Liver (tissue), 9 donors: ENCODE measurements around the gene CRK. TPM values are rescaled to one million over a fixed set of nuclear protein-coding genes. Genes with fewer than 3 reads are reported as not detected.

ENCODE experiments used
- DNase-seq: peaks from one replicate; pipeline ENCODE4 v3.0.0-alpha.2; 2017; ENCODE audit warnings: low spot score
- H3K27ac ChIP-seq, 2 donors: one replicate each; pipeline ENCODE4 v1.7.0; 2013; ENCODE audit warnings: inconsistent platforms in 2 of 2, low read length in 2 of 2, control low read depth in 1 of 2, low read depth in 1 of 2, mild to moderate bottlenecking in 1 of 2
- H3K27me3 ChIP-seq, 4 donors: one replicate each; pipeline versions ENCODE4 v1.6.1 to v1.7.0; 2013; ENCODE audit warnings: low read length in 3 of 4, inconsistent platforms in 1 of 4, mild to moderate bottlenecking in 1 of 4, moderate library complexity in 1 of 4; ENCODE audit not compliant: control insufficient read depth in 4 of 4, insufficient read depth in 4 of 4
- H3K36me3 ChIP-seq, 4 donors: one replicate each; pipeline versions ENCODE4 v1.6.1 to v1.7.0; 2013; ENCODE audit warnings: low read length in 3 of 4, mild to moderate bottlenecking in 3 of 4, low read depth in 1 of 4, moderate library complexity in 1 of 4; ENCODE audit not compliant: control insufficient read depth in 4 of 4, insufficient read depth in 3 of 4
- H3K4me1 ChIP-seq, 4 donors: one replicate each; pipeline versions ENCODE4 v1.6.1 to v1.7.0; 2013; ENCODE audit warnings: low read length in 3 of 4, mild to moderate bottlenecking in 3 of 4, moderate library complexity in 1 of 4; ENCODE audit not compliant: control insufficient read depth in 4 of 4, insufficient read depth in 4 of 4
- H3K4me3 ChIP-seq, 3 donors: one replicate each; pipeline versions ENCODE4 v1.6.1 to v1.7.0; 2013; ENCODE audit warnings: low read length in 3 of 3, control low read depth in 1 of 3, low read depth in 1 of 3, mild to moderate bottlenecking in 1 of 3
- H3K9ac ChIP-seq, 2 donors: one replicate each; pipeline ENCODE4 v1.7.0; 2013; ENCODE audit warnings: low read length in 2 of 2, mild to moderate bottlenecking in 2 of 2, moderate library complexity in 2 of 2, control low read depth in 1 of 2, low read depth in 1 of 2
- H3K9me3 ChIP-seq, 4 donors: one replicate each; pipeline versions ENCODE4 v1.6.1 to v1.7.0; 2013; ENCODE audit warnings: low read length in 3 of 4; ENCODE audit not compliant: control insufficient read depth in 4 of 4
- EGR1 ChIP-seq, 2 donors: IDR thresholded peaks; 2 replicates each; pipeline ENCODE4 v1.6.1; 2016 to 2018; ENCODE audit warnings: antibody characterized with exemption in 2 of 2, low read depth in 2 of 2
- FOXA1 ChIP-seq: IDR thresholded peaks from 2 replicates; pipeline ENCODE4 v1.6.1; 2016; ENCODE audit warnings: antibody characterized with exemption
- GABPA ChIP-seq, 2 donors: IDR thresholded peaks in 1 of 2; conservative IDR thresholded peaks in 1 of 2; 2 replicates each; pipeline ENCODE4 v1.6.1; 2016; ENCODE audit warnings: antibody characterized with exemption in 2 of 2, mild to moderate bottlenecking in 1 of 2, moderate library complexity in 1 of 2
- HNF4A ChIP-seq, 2 donors: conservative IDR thresholded peaks; 2 replicates each; pipeline ENCODE4 v1.6.1; 2016; ENCODE audit warnings: antibody characterized with exemption in 2 of 2, mild to moderate bottlenecking in 2 of 2
- HNF4G ChIP-seq: IDR thresholded peaks from 2 replicates; pipeline ENCODE4 v1.6.1; 2016; ENCODE audit warnings: antibody characterized with exemption
- JUND ChIP-seq, 2 donors: IDR thresholded peaks; 2 replicates each; pipeline ENCODE4 v1.6.1; 2016; ENCODE audit warnings: antibody characterized with exemption in 2 of 2
- NR2F2 ChIP-seq: IDR thresholded peaks from 2 replicates; pipeline ENCODE4 v1.6.1; 2016; ENCODE audit warnings: antibody characterized with exemption
- RAD21 ChIP-seq, 2 donors: IDR thresholded peaks; 2 replicates each; pipeline ENCODE4 v1.6.1; 2016; ENCODE audit warnings: antibody characterized with exemption in 2 of 2, mild to moderate bottlenecking in 2 of 2
- RXRA ChIP-seq, 2 donors: IDR thresholded peaks; 2 replicates each; pipeline ENCODE4 v1.6.1; 2017 to 2018; ENCODE audit warnings: antibody characterized with exemption in 2 of 2, mild to moderate bottlenecking in 1 of 2
- SP1 ChIP-seq: IDR thresholded peaks from 2 replicates; pipeline ENCODE4 v1.6.1; 2018; ENCODE audit warnings: antibody characterized with exemption, mild to moderate bottlenecking
- TAF1 ChIP-seq: conservative IDR thresholded peaks from 2 replicates; pipeline ENCODE4 v1.6.1; 2016; ENCODE audit warnings: antibody characterized with exemption, mild to moderate bottlenecking
- YY1 ChIP-seq: IDR thresholded peaks from 2 replicates; pipeline ENCODE4 v1.6.1; 2016; ENCODE audit warnings: antibody characterized with exemption, mild to moderate bottlenecking
- WGBS: extraction: QIAGEN DNeasy Blood & Tissue Kit; methylation state at CpG from one replicate; pipeline ENCODE4 v1.1.7; 2013; 5-methylcytosine and 5-hydroxymethylcytosine counted together
- polyA plus RNA-seq, 2 donors: library from polyadenylated mRNA; stranded (reverse) in 1 of 2; unstranded in 1 of 2; fragments of 200-250 nt in 1 of 2; fragments of >200 nt in 1 of 2; fragmentation: Nextera tagmentation in 1 of 2; extraction: Ambion mirVana in 1 of 2; gene quantifications; one replicate each; pipeline versions ENCODE4 v1.2.1 to v1.2.3, GENCODE V29; 2013 to 2015
- total RNA-seq, 2 donors: library from RNA; depleted of rRNA; stranded (reverse); fragments of >200 nt; gene quantifications; one replicate each; pipeline ENCODE4 v1.2.3, GENCODE V29; 2014
- TF ChIP-seq, protein P1 (sequence below): fragments of 150-350 bp; IDR thresholded peaks from 2 replicates; pipeline ENCODE4 v1.5.1; 2017; ENCODE audit warnings: improper control_type of control experiment, low read depth, low read length; ENCODE audit not compliant: missing input control
- TF ChIP-seq, protein P2 (sequence below): IDR thresholded peaks from 2 replicates; pipeline ENCODE4 v1.6.1; 2016; ENCODE audit warnings: antibody characterized with exemption
- TF ChIP-seq, protein P3 (sequence below): IDR thresholded peaks from 2 replicates; pipeline ENCODE4 v1.6.1; 2016; ENCODE audit warnings: antibody characterized with exemption
- donor health status: healthy.
- donor health status: healthy.
- donor health status: healthy.
- donor health status: healthy.
- donor health status: healthy.

CRK gene
- total and polyA plus RNA-seq, 4 donors = 29.5 to 69.9 (median 34.8) TPM

DNA sequence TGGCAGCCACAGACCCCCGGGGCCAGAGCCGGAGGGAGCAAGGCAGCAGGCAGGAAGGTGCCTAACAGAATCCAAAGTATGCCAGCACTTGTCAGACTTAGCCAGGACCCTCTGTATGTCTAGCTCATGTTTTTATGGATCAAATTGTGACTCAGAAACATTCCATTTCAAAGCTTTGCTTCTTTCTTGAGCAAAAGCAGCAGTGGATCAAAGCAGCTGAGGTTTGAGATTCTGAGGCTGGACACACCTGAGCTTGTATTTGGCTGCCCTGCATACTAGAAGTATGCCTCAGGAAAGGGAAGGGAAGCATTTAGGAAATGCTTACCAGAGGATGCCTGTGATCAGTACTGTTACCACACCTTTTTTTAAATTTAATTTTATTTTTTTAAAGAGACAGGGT lies 42.2 kb upstream of the CRK start:
- no peak for DNase-seq
- no peak for TF ChIP-seq TAF1
- no peak for TF ChIP-seq HNF4G
- no peak for TF ChIP-seq JUND (IDR thresholded peaks at IDR 0.05)
- TF ChIP-seq HNF4A (conservative IDR thresholded peaks at IDR 0.05) = no peak
- TF ChIP-seq SP1 = no peak
- TF ChIP-seq NR2F2 = no peak
- TF ChIP-seq, protein P1, sequence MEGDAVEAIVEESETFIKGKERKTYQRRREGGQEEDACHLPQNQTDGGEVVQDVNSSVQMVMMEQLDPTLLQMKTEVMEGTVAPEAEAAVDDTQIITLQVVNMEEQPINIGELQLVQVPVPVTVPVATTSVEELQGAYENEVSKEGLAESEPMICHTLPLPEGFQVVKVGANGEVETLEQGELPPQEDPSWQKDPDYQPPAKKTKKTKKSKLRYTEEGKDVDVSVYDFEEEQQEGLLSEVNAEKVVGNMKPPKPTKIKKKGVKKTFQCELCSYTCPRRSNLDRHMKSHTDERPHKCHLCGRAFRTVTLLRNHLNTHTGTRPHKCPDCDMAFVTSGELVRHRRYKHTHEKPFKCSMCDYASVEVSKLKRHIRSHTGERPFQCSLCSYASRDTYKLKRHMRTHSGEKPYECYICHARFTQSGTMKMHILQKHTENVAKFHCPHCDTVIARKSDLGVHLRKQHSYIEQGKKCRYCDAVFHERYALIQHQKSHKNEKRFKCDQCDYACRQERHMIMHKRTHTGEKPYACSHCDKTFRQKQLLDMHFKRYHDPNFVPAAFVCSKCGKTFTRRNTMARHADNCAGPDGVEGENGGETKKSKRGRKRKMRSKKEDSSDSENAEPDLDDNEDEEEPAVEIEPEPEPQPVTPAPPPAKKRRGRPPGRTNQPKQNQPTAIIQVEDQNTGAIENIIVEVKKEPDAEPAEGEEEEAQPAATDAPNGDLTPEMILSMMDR = no peak
- TF ChIP-seq, protein P2, sequence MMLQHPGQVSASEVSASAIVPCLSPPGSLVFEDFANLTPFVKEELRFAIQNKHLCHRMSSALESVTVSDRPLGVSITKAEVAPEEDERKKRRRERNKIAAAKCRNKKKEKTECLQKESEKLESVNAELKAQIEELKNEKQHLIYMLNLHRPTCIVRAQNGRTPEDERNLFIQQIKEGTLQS = no peak
- no peak for TF ChIP-seq RAD21 (IDR thresholded peaks at IDR 0.05)
- WGBS = 95% methylated on average over 2 of the region's 2 CpGs
- Histone ChIP-seq H3K27me3 (no peaks in the 10 kb centered on the region), H3K4me1 (no peaks in the 10 kb centered on the region), H3K9ac (no peak overlapping the region), H3K36me3 (peaks cover 1 to 30% (median 19%) of the 10 kb centered on the region in 4 donors), H3K27ac (no peak overlapping the region), H3K4me3 (no peak overlapping the region), H3K9me3 (no peaks in the 10 kb centered on the region)

DNA sequence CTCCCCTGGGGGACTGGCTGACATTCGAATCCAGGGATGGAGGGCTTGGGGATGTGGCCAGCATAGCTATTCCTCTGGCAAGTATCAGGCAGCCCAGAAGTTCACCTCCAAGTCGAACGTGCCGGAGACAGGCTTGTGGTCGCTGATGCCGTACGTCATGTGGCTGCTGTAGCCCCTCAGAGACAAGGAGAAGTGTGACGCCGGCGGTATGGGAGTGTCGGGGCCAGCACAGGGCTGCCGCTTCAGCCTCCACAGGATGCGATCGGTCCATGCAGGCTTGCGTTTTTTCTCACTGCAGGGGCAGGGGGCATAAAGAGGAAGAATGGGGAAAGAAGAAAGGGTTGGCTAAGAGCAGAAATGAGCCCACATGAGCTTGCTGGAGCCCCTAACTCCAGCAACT lies 41.8 kb upstream of the CRK start:
- H3K27me3 ChIP-seq = no peaks in the 10 kb centered on the region
- H3K27ac ChIP-seq = no peak overlapping the region
- H3K4me1 ChIP-seq = no peaks in the 10 kb centered on the region
- no peak for DNase-seq
- H3K4me3 ChIP-seq = no peak overlapping the region
- no peak for TF ChIP-seq RXRA (IDR thresholded peaks at IDR 0.05)
- no peak for TF ChIP-seq JUND (IDR thresholded peaks at IDR 0.05)
- TF ChIP-seq YY1 = no peak
- TF ChIP-seq, protein P1 = no peak
- no peak for TF ChIP-seq SP1
- TF ChIP-seq, protein P2 = no peak
- TF ChIP-seq TAF1 = no peak
- no peak for TF ChIP-seq HNF4G
- no peak for TF ChIP-seq FOXA1
- no peak for TF ChIP-seq RAD21 (IDR thresholded peaks at IDR 0.05)
- H3K36me3 ChIP-seq = peaks cover 1 to 30% (median 19%) of the 10 kb centered on the region in 4 donors
- no peaks in the 10 kb centered on the region for H3K9me3 ChIP-seq
- H3K9ac ChIP-seq = no peak overlapping the region
- 92% methylated on average over 15 of the region's 15 CpGs for WGBS

DNA sequence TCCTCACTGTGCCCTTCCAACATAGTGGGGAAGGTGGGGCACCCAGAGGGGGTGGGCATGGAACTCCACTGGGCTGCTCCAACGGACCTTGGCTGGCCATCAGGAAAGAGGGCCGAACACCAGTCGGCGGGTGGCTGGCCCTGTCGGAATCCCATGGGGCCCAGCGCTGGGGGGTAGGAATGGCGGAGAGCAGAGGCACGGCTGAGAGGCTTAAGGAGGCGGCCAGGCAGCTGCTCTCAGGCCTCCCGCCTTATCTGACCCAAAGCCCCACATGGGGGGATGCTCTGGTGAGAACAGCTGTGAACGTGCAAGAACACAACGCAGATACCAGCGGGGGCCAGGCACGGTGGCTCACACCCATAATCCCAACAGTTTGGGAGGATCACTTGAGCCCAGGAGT lies 40.8 kb upstream of the CRK start:
- H3K36me3 ChIP-seq = peaks cover 1 to 30% (median 18%) of the 10 kb centered on the region in 4 donors
- H3K27ac ChIP-seq = no peak overlapping the region
- H3K4me1 ChIP-seq = peaks cover 0 to 7% (median 4%) of the 10 kb centered on the region in 4 donors
- H3K9me3 ChIP-seq = no peaks in the 10 kb centered on the region
- no peak overlapping the region for H3K9ac ChIP-seq
- no peak overlapping the region for H3K4me3 ChIP-seq
- TF ChIP-seq, protein P3, sequence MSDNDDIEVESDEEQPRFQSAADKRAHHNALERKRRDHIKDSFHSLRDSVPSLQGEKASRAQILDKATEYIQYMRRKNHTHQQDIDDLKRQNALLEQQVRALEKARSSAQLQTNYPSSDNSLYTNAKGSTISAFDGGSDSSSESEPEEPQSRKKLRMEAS = no peak
- no peak for TF ChIP-seq SP1
- TF ChIP-seq EGR1 (IDR thresholded peaks at IDR 0.05; ENCODE audit: low read depth in 2 of 2) = no peak
- TF ChIP-seq GABPA (IDR thresholded peaks at IDR 0.05 in 1 of 2, conservative IDR thresholded peaks at IDR 0.05 in 1 of 2) = no peak
- no peak for TF ChIP-seq HNF4A (conservative IDR thresholded peaks at IDR 0.05)
- TF ChIP-seq YY1 = no peak
- TF ChIP-seq, protein P1 = no peak
- 96% methylated on average over 14 of the region's 14 CpGs for WGBS
- DNase-seq = no peak
- H3K27me3 ChIP-seq = no peaks in the 10 kb centered on the region
